ENCODE data around the gene PTPRR.

Gene PTPRR

DNA sequence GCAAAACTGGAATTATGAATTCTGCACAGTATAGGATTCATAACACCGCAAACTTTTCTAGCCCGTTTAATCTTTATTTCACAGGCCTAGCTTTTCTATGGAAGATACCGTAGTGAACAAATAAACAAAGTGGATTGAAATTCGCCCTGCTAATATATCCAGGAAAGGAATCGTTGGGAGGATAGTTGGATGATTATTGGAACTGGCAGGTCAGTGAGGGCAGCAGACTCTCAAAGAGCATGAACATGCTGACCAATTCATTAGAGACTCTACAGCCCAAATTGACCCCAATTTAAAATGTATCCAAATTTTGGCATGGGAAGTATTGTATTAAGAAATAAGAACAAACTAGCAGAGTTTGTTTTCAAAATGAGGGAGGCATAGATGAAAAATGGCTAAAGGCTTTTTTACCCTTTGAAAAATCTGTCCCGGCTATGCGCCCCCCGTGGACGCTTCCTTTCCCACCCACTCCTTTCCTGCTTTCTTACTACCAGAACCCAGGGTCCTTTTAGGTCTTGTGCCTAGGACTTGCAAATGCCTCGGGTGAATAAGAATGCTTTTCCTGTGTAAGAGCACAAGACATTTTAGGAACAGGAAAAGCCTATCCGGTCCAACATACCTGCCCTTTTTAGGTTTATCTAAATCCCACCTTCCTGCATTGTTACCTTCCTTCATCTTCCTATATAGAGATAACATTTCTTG is 198.7 kb downstream of the PTPRR start:
- H3K36me3 Mint-ChIP-seq (ENCODE audit: low read depth) = no peaks in the 10 kb centered on the region
- H3K4me3 Mint-ChIP-seq = no peak overlapping the region
- H3K4me1 Mint-ChIP-seq (ENCODE audit: low read depth) = no peaks in the 10 kb centered on the region
- intact Hi-C loops (cut with micrococcal nuclease) = loop anchor here (5.0 kb wide), 1 partner anchor 845 kb away; no protein-coding TSS in a partner anchor
- no peaks in the 10 kb centered on the region for H3K9me3 Mint-ChIP-seq
- H3K27ac Mint-ChIP-seq = no peak overlapping the region
- H3K27me3 Mint-ChIP-seq = peaks cover 16% of the 10 kb centered on the region

DNA sequence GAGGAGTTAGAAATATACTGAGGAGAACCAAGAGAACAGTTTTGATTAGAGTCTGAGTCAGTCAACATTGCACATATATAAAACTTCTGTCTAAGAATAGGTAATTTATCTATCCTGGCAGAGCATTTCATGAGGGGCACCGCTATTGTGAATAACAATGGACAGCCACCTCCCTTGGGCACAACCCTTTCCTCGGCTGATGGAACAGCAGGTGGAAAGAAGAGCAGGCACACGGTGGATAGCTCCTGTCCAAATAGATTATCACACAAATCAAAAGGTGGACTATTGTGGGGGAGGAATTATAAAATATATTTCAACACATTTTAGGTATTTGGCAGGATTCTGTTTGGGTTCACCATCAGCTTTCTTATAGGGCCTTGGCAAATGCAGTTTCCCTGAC is 199.3 kb downstream of the PTPRR start:
- no peak overlapping the region for H3K27ac Mint-ChIP-seq
- H3K4me3 Mint-ChIP-seq = no peak overlapping the region
- H3K36me3 Mint-ChIP-seq (ENCODE audit: low read depth) = no peaks in the 10 kb centered on the region
- no peaks in the 10 kb centered on the region for H3K4me1 Mint-ChIP-seq (ENCODE audit: low read depth)
- H3K9me3 Mint-ChIP-seq = no peaks in the 10 kb centered on the region
- intact Hi-C loops (cut with micrococcal nuclease) = loop anchor here (5.0 kb wide), 1 partner anchor 844 kb away; no protein-coding TSS in a partner anchor
- peaks cover 16% of the 10 kb centered on the region for H3K27me3 Mint-ChIP-seq

DNA sequence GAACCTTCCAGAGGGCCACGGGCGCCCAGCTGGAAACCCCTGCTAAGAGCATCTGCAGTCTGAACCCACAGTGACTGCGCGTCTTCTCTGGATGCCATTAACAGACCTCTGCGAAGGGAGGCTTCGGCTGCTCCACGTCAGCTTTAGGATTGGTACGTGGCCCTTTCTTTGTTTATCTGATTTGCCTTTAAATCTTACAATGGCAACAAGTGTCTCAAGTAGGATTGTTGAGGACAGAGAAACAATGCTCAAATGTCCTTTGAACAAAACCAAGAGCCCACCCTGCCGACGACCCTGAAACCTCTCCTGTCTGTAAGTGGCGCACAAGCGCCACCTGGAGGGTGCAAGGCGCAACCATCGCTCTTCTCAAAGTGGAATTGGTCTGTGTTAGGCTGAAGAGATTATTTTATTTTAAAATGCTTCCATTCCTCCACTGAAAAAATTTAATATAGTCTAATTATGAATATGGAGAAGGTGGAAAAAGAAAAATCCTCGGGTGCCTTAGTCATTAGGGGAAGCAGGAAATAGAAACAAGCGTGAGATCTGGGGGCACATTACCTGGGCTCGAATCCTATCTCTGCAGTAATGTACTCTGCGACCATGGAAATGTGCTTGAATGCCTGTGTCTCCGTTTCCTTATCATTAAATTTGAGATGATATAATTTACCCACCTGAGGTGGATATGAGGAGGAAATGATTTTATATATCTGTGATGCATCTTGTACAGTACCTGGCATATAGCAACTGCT is 200.7 kb downstream of the PTPRR start:
- Mint-ChIP-seq H3K36me3 (ENCODE audit: low read depth) (no peaks in the 10 kb centered on the region), H3K4me3 (no peak overlapping the region), H3K27me3 (peaks cover 16% of the 10 kb centered on the region), H3K9me3 (no peaks in the 10 kb centered on the region), H3K27ac (no peak overlapping the region), H3K4me1 (ENCODE audit: low read depth) (no peaks in the 10 kb centered on the region)
- intact Hi-C loops (cut with micrococcal nuclease) = loop anchor here (5.0 kb wide), 1 partner anchor 843 kb away; no protein-coding TSS in a partner anchor

DNA sequence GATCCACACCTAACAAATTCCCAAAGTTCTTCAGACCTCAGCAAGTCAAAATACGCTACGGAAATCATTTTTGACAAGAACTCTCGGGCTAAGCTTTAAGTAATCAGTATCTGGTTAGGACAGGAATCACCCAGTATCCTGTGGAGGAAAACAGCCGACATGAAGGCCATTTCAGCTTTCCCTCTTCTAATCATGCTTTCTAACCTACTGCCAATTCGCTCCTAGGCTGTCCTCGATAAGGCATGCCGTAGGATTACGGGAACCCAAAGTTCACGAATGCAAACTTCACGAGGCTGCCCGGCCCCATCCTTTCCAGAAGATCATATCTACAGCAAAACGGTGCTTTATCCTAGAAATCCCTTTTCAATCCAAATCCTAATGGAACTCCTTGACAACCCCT is 201.5 kb downstream of the PTPRR start:
- no peaks in the 10 kb centered on the region for H3K9me3 Mint-ChIP-seq
- intact Hi-C loops (cut with micrococcal nuclease) = no loop called here

DNA sequence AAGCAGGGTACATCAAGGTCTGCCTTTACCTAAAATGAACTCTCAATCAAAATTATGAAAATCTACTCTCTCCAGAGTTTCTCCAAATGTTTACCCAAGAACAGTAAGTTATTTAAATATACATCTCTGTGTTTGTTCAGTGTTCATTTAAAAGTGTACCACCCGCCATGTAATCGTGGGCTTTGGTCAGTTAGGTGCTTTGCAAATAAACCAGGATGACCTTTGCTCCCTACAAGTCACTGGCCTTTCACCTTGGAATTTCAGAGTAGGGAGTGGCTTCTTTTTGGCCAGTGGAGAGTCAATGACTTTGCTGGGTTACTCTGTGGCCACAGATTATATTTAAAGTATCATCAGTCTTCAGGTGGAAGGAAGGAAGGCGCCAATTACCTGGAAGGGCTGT is 208.7 kb downstream of the PTPRR start:
- no peak overlapping the region for H3K27ac Mint-ChIP-seq
- no peaks in the 10 kb centered on the region for H3K4me1 Mint-ChIP-seq (ENCODE audit: low read depth)
- H3K4me3 Mint-ChIP-seq = no peak overlapping the region
- intact Hi-C loops (cut with micrococcal nuclease) = no loop called here
- no peaks in the 10 kb centered on the region for H3K9me3 Mint-ChIP-seq
- H3K36me3 Mint-ChIP-seq (ENCODE audit: low read depth) = no peaks in the 10 kb centered on the region
- H3K27me3 Mint-ChIP-seq = peaks cover 2% of the 10 kb centered on the region

More for the DNA sequence above, 201.5 kb downstream of the PTPRR start:
- peaks cover 16% of the 10 kb centered on the region for H3K27me3 Mint-ChIP-seq
- no peaks in the 10 kb centered on the region for H3K4me1 Mint-ChIP-seq (ENCODE audit: low read depth)
- H3K36me3 Mint-ChIP-seq (ENCODE audit: low read depth) = no peaks in the 10 kb centered on the region
- no peak overlapping the region for H3K27ac Mint-ChIP-seq
- H3K4me3 Mint-ChIP-seq = no peak overlapping the region

DNA sequence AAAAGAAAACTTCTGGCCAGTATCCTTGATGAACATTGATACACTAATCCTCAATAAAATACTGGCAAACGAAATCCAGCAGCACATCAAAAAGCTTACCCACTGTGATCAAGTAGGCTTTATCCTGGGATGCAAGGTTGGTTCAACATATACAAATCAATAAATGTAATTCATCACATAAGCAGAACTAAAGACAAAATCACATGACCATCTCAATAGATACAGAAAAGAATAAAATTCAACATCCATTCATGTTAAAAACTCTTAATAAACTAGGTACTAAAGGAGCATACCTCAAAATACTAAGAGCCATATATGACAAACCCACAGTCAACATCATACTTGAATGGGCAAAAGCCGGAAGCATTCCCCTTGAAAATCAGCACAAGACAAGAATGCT is 211.5 kb downstream of the PTPRR start:
- Mint-ChIP-seq H3K4me1 (ENCODE audit: low read depth) (no peaks in the 10 kb centered on the region), H3K27me3 (peaks cover 2% of the 10 kb centered on the region), H3K4me3 (no peak overlapping the region), H3K27ac (no peak overlapping the region), H3K9me3 (no peaks in the 10 kb centered on the region), H3K36me3 (ENCODE audit: low read depth) (no peaks in the 10 kb centered on the region)
- intact Hi-C loops (cut with micrococcal nuclease) = no loop called here

DNA sequence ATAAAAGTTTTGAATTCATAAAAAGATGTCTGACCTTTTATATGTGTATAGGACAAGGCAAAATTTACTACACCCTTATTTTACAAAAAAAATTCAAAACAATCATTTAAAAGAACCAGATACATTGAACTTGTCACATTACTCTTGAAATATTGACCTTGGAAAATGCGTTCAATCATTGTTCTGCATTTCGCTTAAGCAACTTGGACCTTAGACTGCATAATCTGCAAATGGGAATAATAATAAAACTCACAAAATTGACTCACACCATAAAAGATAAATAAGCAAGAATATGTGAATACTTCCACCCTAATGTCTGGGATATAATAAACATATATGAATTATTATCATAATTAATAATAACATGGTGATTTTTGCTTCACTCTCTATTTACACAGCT is 213.9 kb downstream of the PTPRR start:
- Mint-ChIP-seq H3K27ac (no peak overlapping the region), H3K4me1 (ENCODE audit: low read depth) (no peaks in the 10 kb centered on the region), H3K27me3 (peaks cover 2% of the 10 kb centered on the region), H3K9me3 (no peaks in the 10 kb centered on the region), H3K4me3 (no peak overlapping the region), H3K36me3 (ENCODE audit: low read depth) (no peaks in the 10 kb centered on the region)
- intact Hi-C loops (cut with micrococcal nuclease) = no loop called here

DNA sequence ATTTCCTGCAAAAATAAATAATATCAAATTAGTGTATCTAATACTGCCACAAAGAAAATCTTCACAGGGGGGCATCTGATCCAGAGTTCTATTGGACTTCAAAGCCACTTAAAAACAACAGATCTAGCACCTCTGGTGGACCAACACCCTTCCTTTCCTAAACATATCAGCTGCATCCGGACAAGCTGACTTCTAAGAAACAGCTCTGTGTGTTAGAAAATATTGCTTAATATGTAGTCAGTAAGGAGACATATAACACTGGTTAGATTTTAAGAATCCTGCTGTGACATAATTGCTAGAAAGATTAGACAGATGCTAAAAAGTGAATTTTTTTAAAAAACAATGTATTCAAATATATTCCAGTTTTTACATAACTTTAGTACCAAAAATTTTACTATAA is 222.2 kb downstream of the PTPRR start:
- H3K27ac Mint-ChIP-seq = no peak overlapping the region
- intact Hi-C loops (cut with micrococcal nuclease) = no loop called here
- no peaks in the 10 kb centered on the region for H3K27me3 Mint-ChIP-seq
- H3K9me3 Mint-ChIP-seq = no peaks in the 10 kb centered on the region
- H3K4me1 Mint-ChIP-seq (ENCODE audit: low read depth) = no peaks in the 10 kb centered on the region
- H3K4me3 Mint-ChIP-seq = no peak overlapping the region
- no peaks in the 10 kb centered on the region for H3K36me3 Mint-ChIP-seq (ENCODE audit: low read depth)

DNA sequence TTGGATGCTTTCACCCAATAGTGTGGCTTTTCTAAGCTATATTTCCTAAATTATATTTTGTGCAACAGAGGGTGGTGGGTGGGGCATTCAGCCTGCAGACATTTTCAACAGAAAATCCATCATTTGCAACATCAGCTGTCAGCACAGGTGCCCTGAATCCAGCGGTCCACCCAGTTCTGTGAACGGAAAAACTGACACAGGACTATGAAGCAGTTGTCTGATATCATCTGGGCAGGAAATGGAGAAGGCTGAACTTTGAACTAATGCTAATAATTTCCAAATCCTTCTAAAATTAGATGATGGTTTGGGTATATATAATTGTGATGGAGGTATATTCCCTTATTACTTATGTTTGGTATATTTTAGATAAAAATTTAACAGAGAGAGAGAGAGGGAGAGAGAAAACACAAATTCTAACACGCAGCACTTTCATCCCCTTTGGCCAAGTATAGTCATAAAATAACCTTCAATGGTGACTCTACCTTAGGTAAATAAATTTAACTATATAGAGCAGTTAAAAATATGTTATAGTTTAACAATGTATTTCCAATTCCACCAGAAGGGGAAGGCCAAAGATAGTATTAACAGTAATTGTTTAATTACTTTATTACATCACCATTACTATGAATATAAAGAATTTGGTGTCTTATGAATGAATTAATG is 225.0 kb downstream of the PTPRR start:
- intact Hi-C loops (cut with micrococcal nuclease) = no loop called here
- Mint-ChIP-seq H3K4me1 (ENCODE audit: low read depth) (no peaks in the 10 kb centered on the region), H3K27me3 (no peaks in the 10 kb centered on the region), H3K4me3 (no peak overlapping the region), H3K36me3 (ENCODE audit: low read depth) (no peaks in the 10 kb centered on the region), H3K9me3 (no peaks in the 10 kb centered on the region), H3K27ac (no peak overlapping the region)

DNA sequence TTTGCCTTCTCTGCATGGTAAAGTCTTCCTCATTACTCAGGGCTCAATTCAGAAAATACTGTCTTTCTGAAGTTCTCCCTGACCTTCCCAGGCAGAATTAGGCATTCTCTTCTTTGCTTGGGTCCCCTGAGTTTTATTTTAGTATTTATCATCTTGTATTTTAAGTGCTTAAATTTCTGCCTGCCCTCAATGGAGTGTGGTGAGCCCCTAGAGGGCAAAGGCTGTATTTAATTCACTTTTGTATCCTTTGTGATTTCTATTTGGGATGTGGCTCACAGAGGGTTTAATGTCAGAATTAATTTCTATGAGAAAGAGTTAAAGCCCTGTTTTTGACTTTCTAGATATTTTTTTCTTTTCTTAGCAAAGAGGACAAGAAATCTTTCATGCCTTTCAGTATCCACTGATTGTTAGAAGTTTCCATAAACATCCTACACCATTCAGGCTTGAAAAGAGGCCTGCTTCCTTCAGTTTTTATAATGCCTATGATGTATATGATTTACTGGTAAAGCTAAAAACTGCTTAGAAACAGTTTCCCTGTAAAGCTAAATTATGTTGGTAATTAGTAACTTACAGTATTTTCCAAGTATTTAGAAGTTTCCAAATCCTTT is 227.8 kb downstream of the PTPRR start:
- intact Hi-C loops (cut with micrococcal nuclease) = no loop called here
- H3K27ac Mint-ChIP-seq = no peak overlapping the region
- H3K9me3 Mint-ChIP-seq = no peaks in the 10 kb centered on the region
- no peaks in the 10 kb centered on the region for H3K27me3 Mint-ChIP-seq
- no peaks in the 10 kb centered on the region for H3K4me1 Mint-ChIP-seq (ENCODE audit: low read depth)
- no peak overlapping the region for H3K4me3 Mint-ChIP-seq
- H3K36me3 Mint-ChIP-seq (ENCODE audit: low read depth) = no peaks in the 10 kb centered on the region

DNA sequence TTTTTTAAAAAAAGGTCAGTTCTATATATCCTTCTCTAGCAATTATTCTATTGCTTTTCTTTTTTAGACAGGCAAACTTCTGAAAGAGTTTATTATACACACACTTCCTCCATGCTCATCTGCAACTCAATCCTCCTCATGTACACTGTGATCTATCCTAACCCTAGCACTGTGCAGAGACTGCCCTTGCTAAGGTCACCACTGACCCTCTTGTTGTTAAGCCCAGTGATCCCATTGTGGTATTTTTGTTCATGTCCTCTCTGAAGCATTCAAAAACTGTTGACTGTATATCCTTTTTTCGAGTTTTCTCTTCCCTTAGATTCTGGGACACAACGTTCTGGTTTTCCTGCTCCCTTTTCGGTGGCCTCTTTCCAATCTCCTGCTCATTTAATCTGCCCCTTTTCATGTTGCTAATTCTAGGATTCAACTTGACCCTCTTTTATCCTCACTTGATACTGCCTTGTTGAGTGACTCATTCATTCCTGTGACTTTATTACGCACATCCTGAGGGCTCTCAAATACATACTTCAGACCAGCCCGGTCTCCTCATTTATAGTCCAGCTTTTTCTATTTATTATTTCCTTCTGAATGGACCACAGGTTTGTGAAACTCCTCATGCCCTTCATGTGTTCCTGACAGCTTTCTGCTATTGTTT is 229.4 kb downstream of the PTPRR start:
- H3K4me3 Mint-ChIP-seq = no peak overlapping the region
- no peaks in the 10 kb centered on the region for H3K36me3 Mint-ChIP-seq (ENCODE audit: low read depth)
- no peaks in the 10 kb centered on the region for H3K4me1 Mint-ChIP-seq (ENCODE audit: low read depth)
- no peaks in the 10 kb centered on the region for H3K27me3 Mint-ChIP-seq
- H3K27ac Mint-ChIP-seq = no peak overlapping the region
- no peaks in the 10 kb centered on the region for H3K9me3 Mint-ChIP-seq
- intact Hi-C loops (cut with micrococcal nuclease) = no loop called here

DNA sequence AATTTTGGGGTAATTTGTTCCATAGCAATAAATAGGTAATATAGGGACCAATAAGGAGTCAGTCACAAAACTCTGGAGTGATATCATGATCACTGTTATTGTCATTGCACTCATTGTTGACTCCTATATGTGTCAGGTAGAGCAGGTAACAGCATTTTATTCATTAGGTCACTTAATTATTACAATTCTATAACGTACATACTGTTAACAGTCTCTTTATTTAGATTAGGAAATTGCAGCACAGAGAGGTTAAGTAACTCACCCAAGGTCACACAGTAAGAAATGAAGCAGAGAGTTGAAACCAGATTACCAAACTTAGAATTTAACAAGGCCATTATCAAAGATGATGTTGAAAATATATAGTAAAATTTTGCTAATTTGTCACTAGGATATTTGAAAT is 233.6 kb downstream of the PTPRR start:
- Mint-ChIP-seq H3K27me3 (no peaks in the 10 kb centered on the region), H3K27ac (no peak overlapping the region), H3K4me3 (no peak overlapping the region), H3K9me3 (no peaks in the 10 kb centered on the region), H3K36me3 (ENCODE audit: low read depth) (no peaks in the 10 kb centered on the region), H3K4me1 (ENCODE audit: low read depth) (no peaks in the 10 kb centered on the region)
- intact Hi-C loops (cut with micrococcal nuclease) = no loop called here

DNA sequence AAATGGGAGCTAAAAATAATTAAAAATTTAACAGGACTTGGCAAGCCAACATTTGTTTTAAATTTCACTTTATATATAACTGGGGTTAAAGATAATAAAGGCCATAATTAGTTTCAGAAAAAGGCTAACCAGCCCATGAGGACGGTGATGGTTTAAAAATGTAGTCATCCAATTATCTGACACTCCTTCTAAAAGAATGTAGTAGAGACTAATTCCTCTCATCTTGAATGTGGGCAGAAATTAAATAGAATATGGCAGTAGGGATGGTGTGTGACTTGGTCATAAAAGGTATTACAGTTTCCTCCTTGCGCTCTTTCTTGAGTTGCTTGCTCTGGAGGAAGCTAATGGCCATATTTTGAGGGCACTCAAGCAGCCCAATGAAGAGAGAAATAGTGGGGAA is 234.2 kb downstream of the PTPRR start:
- Mint-ChIP-seq H3K27ac (no peak overlapping the region), H3K27me3 (no peaks in the 10 kb centered on the region), H3K4me1 (ENCODE audit: low read depth) (no peaks in the 10 kb centered on the region), H3K9me3 (peaks cover 3% of the 10 kb centered on the region), H3K4me3 (no peak overlapping the region), H3K36me3 (ENCODE audit: low read depth) (no peaks in the 10 kb centered on the region)
- intact Hi-C loops (cut with micrococcal nuclease) = no loop called here
